C4-2B (cell line): ENCODE data around the gene OTUD1.

Experiments used
- H3K27ac ChIP-seq: fragments of 450-650 bp; 2 replicates; pipeline ENCODE4 v1.5.1; 2017
- CTCF ChIP-seq: fragments of 450-650 bp; conservative IDR thresholded peaks from 2 replicates; pipeline ENCODE4 v1.5.1; 2017; ENCODE audit warnings: mild to moderate bottlenecking
- ZFX ChIP-seq: fragments of 450-650 bp; IDR thresholded peaks from 2 replicates; pipeline ENCODE4 v1.6.1; 2017

The OTUD1 gene

GRCh38 chr10:23490115-23490514, 51.2 kb downstream of the OTUD1 start:
- H3K27ac ChIP-seq = no peak overlapping the region
- TF ChIP-seq ZFX = no peak
- no peak for TF ChIP-seq CTCF
